ENCODE results near the gene CNOT1.

GRCh38 chr16:58614860-58615259 is 14.8 kb downstream of the CNOT1 start:
- no peak for TF ChIP-seq CTCF (IDR thresholded peaks at IDR 0.05)
- no peak for TF ChIP-seq EP300 (IDR thresholded peaks at IDR 0.05)
- no peak for TF ChIP-seq POLR2A (IDR thresholded peaks at IDR 0.05)

Measured in upper lobe of left lung (tissue), 4 donors.